ENCODE measurements around the gene P4HA1.

DNA sequence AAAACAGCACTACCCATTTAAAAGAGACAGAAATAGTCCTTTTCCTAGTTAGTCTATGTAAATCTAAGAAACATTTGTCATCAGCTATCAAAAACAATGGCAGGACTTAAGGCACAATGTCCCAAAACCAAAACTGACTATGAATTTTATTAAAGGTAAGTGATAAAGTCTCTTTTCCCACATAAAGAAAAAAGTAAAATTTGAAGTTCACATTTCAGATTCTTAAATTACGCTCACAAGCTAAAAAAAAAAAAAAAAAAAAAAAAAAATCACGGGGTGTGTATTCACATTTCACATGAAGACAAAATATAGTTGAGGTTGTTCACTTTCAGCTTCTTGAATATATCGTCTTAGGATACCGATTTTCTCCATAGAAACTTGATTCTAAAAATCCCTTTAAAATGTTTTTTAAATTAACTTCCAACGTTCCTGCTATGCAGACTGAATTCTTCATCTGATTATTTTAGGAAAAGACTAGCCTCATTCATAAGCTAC lies 1.6 kb downstream of the P4HA1 start:
- TF ChIP-seq, protein P1, sequence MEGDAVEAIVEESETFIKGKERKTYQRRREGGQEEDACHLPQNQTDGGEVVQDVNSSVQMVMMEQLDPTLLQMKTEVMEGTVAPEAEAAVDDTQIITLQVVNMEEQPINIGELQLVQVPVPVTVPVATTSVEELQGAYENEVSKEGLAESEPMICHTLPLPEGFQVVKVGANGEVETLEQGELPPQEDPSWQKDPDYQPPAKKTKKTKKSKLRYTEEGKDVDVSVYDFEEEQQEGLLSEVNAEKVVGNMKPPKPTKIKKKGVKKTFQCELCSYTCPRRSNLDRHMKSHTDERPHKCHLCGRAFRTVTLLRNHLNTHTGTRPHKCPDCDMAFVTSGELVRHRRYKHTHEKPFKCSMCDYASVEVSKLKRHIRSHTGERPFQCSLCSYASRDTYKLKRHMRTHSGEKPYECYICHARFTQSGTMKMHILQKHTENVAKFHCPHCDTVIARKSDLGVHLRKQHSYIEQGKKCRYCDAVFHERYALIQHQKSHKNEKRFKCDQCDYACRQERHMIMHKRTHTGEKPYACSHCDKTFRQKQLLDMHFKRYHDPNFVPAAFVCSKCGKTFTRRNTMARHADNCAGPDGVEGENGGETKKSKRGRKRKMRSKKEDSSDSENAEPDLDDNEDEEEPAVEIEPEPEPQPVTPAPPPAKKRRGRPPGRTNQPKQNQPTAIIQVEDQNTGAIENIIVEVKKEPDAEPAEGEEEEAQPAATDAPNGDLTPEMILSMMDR (IDR thresholded peaks at IDR 0.05) = no peak
- TF ChIP-seq ZFX (IDR thresholded peaks at IDR 0.05; ENCODE audit: borderline replicate concordance) = no peak

All from 22Rv1 (cell line).